ENCODE measurements around the gene PTPDC1. TPM values are rescaled to one million over a fixed set of nuclear protein-coding genes. Genes with fewer than 3 reads are reported as not detected.

PTPDC1 gene
- total RNA-seq, 1 donor from 2014 or later, result 5.6 TPM

Other genes starting within 250 kb of the PTPDC1 start
- gene BARX1, start 129.1 kb upstream of the PTPDC1 start, total RNA-seq, result 0.50 and 0.61 TPM in 2 replicates
- gene ZNF169, start 174.8 kb downstream of the PTPDC1 start, total RNA-seq, result 7.1 and 9.4 TPM in 2 replicates
- not detected in 2 replicates for gene NUTM2F, start 244.2 kb downstream of the PTPDC1 start, total RNA-seq

Measured in activated CD4-positive, alpha-beta T cell treated with anti-CD3 and anti-CD28 coated beads, Interleukin-2, amount 10 ng/mL, durations not matched to agents 24 days and 14 days (primary cell).